ENCODE data around the gene EPAS1. TPM values are rescaled to one million over a fixed set of nuclear protein-coding genes. Genes with fewer than 3 reads are reported as not detected.

EPAS1 gene
- total RNA-seq, 1 experiment from 2014 or later, result 106 TPM

DNA sequence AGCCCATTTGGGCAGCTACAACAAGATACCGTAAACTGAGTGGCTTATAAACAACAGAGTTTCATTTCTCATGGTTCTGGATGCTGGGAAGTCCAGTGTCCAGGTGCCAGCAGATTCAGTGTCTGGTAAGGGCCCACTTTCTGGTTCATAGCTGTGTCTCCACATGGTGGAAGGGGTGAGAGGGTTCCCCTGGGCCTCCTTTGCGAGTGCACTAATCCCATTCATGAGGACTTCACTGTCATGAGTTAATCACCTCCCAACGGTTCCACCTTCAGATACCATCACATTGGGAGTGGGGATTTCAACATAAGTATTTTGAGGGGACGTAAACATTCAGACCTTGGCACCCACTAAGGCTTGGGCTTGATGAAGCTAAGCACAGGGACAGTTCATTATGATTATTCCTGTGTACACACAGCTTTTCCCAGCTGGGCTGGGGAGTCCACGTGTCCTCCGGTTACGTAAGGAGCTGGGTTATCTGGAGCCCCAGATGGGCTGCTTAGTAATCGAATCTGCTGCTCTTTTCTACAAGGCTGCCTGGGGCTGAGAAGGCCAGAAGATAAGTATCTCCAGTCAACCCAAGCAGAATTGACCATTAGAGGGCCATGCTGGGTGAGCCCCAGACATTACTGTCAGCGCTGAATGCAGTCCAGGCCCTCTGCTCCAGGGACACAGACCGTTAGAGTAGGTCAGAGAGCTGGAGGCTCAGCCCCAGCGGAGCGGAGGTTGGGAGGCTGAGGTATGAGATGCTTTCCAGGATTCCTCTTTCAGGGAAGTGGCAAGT is 42.7 kb downstream of the EPAS1 start:
- Histone ChIP-seq H3K27me3 (ENCODE audit: control insufficient read depth, insufficient read depth, low read length) (no peaks in the 10 kb centered on the region), H3K4me3 (ENCODE audit: low read depth in 2 of 2, low read length in 2 of 2) (no peak overlapping the region), H3K36me3 (ENCODE audit: control insufficient read depth, insufficient read depth, low read length) (no peaks in the 10 kb centered on the region), H3K27ac (ENCODE audit: low read length) (peak overlapping the region; percentile 10; the same call in 1 of the 2 replicates), H3K4me1 (ENCODE audit: control insufficient read depth, insufficient read depth, low read length) (peaks cover 38% of the 10 kb centered on the region), H3K9me3 (ENCODE audit: control insufficient read depth, insufficient read depth, low read depth, low read length) (no peaks in the 10 kb centered on the region)
- no peak for DNase-seq (ENCODE audit: low read depth, low spot score)
- ChIA-PET POLR2A (no interaction called here), CTCF (no interaction called here)
- no peak for TF ChIP-seq TCF7L2 (IDR thresholded peaks at IDR 0.05; ENCODE audit: low read depth, low read length)
- TF ChIP-seq POLR2AphosphoS5 (IDR thresholded peaks at IDR 0.05; ENCODE audit: low read depth, low read length), result no peak
- TF ChIP-seq, protein P1, sequence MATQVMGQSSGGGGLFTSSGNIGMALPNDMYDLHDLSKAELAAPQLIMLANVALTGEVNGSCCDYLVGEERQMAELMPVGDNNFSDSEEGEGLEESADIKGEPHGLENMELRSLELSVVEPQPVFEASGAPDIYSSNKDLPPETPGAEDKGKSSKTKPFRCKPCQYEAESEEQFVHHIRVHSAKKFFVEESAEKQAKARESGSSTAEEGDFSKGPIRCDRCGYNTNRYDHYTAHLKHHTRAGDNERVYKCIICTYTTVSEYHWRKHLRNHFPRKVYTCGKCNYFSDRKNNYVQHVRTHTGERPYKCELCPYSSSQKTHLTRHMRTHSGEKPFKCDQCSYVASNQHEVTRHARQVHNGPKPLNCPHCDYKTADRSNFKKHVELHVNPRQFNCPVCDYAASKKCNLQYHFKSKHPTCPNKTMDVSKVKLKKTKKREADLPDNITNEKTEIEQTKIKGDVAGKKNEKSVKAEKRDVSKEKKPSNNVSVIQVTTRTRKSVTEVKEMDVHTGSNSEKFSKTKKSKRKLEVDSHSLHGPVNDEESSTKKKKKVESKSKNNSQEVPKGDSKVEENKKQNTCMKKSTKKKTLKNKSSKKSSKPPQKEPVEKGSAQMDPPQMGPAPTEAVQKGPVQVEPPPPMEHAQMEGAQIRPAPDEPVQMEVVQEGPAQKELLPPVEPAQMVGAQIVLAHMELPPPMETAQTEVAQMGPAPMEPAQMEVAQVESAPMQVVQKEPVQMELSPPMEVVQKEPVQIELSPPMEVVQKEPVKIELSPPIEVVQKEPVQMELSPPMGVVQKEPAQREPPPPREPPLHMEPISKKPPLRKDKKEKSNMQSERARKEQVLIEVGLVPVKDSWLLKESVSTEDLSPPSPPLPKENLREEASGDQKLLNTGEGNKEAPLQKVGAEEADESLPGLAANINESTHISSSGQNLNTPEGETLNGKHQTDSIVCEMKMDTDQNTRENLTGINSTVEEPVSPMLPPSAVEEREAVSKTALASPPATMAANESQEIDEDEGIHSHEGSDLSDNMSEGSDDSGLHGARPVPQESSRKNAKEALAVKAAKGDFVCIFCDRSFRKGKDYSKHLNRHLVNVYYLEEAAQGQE (IDR thresholded peaks at IDR 0.05; ENCODE audit: insufficient read depth in 1 of 2, low read depth in 2 of 2, low read length in 1 of 2), result no peak
- TF ChIP-seq CTCF (IDR thresholded peaks at IDR 0.05), result no peak
- TF ChIP-seq SIN3A (IDR thresholded peaks at IDR 0.05; ENCODE audit: borderline replicate concordance, insufficient read depth, low read depth, low read length), result no peak
- BruUV-seq (replicated peaks), result no TSS peak
- in situ Hi-C loops (cut with HindIII; ENCODE audit: low pct_unique_long_range_greater_than_20kb, low sequenced_read_pairs) (no loop called here), intact Hi-C loops (cut with micrococcal nuclease; ENCODE audit: unreplicated experiment) (no loop called here)
- no peak for ATAC-seq

- DNase-seq (ENCODE audit: low read depth, low spot score), result no peak
- POLR2A ChIA-PET, result no interaction called here
- H3K4me3 ChIP-seq (ENCODE audit: low read depth in 2 of 2, low read length in 2 of 2), result no peak overlapping the region
- in situ Hi-C loops (cut with HindIII; ENCODE audit: low pct_unique_long_range_greater_than_20kb, low sequenced_read_pairs), result no loop called here
- TF ChIP-seq CTCF (IDR thresholded peaks at IDR 0.05) (no peak), SIN3A (IDR thresholded peaks at IDR 0.05; ENCODE audit: borderline replicate concordance, insufficient read depth, low read depth, low read length) (no peak), POLR2AphosphoS5 (IDR thresholded peaks at IDR 0.05; ENCODE audit: low read depth, low read length) (no peak), TCF7L2 (IDR thresholded peaks at IDR 0.05; ENCODE audit: low read depth, low read length) (no peak)
- TF ChIP-seq, protein P1 (IDR thresholded peaks at IDR 0.05; ENCODE audit: insufficient read depth in 1 of 2, low read depth in 2 of 2, low read length in 1 of 2), result no peak
- H3K9me3 ChIP-seq (ENCODE audit: control insufficient read depth, insufficient read depth, low read depth, low read length), result no peaks in the 10 kb centered on the region
- H3K36me3 ChIP-seq (ENCODE audit: control insufficient read depth, insufficient read depth, low read length), result no peaks in the 10 kb centered on the region
- no TSS peak for BruUV-seq (replicated peaks)
- no peak for ATAC-seq
- intact Hi-C loops (cut with micrococcal nuclease; ENCODE audit: unreplicated experiment), result no loop called here
- H3K4me1 ChIP-seq (ENCODE audit: control insufficient read depth, insufficient read depth, low read length), result peaks cover 28% of the 10 kb centered on the region
- no peaks in the 10 kb centered on the region for H3K27me3 ChIP-seq (ENCODE audit: control insufficient read depth, insufficient read depth, low read length)
- CTCF ChIA-PET, result no interaction called here
- H3K27ac ChIP-seq (ENCODE audit: low read length), result no peak overlapping the region
Observed at GRCh38 chr2:46340740-46341420, 43.7 kb downstream of the EPAS1 start.

Data from Panc1 (cell line).